ENCODE data around the gene ESR1. TPM values are rescaled to one million over a fixed set of nuclear protein-coding genes. Genes with fewer than 3 reads are reported as not detected.

Gene ESR1
- total RNA-seq, 2 donors from 2014 or later, result 0.16 to 1.3 TPM

DNA sequence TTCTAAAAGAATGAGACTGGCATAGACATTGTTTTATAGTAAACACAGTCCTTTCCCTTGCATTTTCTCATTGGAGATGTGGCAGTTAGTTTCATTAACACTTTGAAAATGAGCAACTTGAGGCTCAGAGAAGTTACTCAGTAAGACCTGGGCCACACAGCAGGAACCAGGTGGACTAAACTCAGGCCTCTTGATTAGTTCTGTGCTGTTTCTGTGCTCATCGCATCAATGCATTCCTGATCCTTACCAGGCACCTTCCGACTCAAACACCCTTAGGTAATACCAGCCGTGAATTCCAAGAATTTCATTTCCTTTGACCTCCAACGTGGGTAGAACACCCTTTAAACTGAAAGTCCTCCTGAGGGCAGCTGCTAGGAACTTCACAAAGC is 362.8 kb downstream of the ESR1 start:
- ATAC-seq (peak in 1 of 2 donors; percentile 1), DNase-seq (ENCODE audit: low spot score in 2 of 2) (no peak)
- Mint-ChIP-seq H3K36me3 (peaks cover 13 to 53% of the 10 kb centered on the region in 2 donors), H3K9me3 (peaks cover 0 to 10% of the 10 kb centered on the region in 2 donors), H3K27ac (peak overlapping the region; percentile 89 to 97)

DNA sequence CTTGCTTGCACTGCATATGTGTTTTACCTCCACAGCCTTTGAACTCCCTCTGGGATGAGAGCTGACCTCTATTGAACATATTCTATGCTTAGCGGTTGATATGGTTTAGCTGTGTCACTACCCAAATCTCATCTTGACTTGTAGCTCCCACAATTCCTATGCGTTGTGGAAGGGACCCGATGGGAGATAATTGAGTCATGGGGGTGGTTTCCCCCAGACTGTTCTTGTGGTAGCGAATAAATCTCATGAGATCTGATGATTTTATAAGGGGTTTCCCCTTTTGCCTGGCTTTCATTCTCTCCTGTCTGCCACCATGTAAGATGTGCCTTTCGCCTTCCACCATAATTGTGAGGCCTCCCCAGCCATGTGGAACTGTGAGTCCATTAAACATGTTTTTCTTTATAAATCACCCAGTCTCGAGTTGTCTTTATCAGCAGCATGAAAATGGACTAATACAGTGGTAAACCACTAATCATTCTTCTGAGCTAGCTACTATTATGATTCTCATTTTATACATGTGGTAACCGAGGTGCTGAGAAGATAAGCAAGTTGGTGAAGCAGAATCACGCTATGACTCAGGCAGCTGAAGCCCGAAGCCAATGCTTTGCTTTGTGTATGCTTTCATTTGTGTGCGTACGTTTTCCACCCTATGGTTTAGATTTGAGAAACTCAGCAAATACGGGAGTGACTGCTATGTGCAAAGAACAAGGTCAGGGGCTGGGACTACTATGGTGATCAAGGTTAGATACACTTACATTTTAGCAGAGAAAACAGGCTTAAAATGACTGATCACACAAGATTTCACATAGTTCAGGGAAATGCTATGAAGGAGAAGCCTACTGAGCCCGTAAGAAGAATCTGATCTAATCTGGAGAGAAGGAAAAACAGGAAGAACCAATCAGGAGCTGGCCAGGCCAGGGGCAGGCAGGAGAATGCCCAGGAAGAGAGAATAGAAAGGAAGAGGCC is 363.5 kb downstream of the ESR1 start:
- H3K27ac Mint-ChIP-seq, result peak overlapping the region; percentile 89 to 97
- peaks cover 0 to 10% of the 10 kb centered on the region in 2 donors for H3K9me3 Mint-ChIP-seq
- peak; percentile 51 to 71 for DNase-seq (ENCODE audit: low spot score in 2 of 2)
- peaks cover 13 to 60% of the 10 kb centered on the region in 2 donors for H3K36me3 Mint-ChIP-seq
- peak; percentile 88 to 95 for ATAC-seq

GRCh38 chr6:152173321-152173720 is 365.8 kb downstream of the ESR1 start:
- peaks cover 0 to 10% of the 10 kb centered on the region in 2 donors for H3K9me3 Mint-ChIP-seq
- DNase-seq (ENCODE audit: low spot score in 2 of 2) (no peak), ATAC-seq (no peak)
- peaks cover 7 to 56% of the 10 kb centered on the region in 2 donors for H3K36me3 Mint-ChIP-seq
- H3K27ac Mint-ChIP-seq, result no peak overlapping the region

- ATAC-seq, result no peak
- Mint-ChIP-seq H3K27ac (no peak overlapping the region), H3K36me3 (peaks cover 5 to 54% of the 10 kb centered on the region in 2 donors), H3K9me3 (peaks cover 0 to 10% of the 10 kb centered on the region in 2 donors)
- DNase-seq (ENCODE audit: low spot score in 2 of 2), result no peak
These were observed 366.5 kb downstream of the ESR1 start for GRCh38 chr6:152173957-152174356.

DNA sequence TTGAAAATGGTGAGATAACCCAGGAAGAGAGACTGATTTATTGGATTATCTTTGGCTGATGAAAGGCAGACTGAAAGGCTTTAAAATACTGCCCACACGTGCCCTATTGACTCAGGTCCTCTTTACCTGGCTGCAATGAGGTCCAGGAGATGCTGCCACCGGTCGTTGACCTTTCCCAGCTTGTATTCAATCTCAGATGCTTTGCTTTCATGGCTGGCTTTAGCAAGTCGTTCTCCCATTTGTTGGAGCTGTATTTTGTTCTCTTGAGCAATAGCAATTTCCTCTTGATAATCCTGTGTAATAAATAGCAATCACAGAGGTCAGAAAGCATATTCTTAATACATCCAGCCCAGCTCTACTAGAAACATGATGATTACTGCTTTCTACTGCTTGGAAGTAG is 368.8 kb downstream of the ESR1 start:
- DNase-seq (ENCODE audit: low spot score in 2 of 2), result no peak
- peaks cover 4 to 52% of the 10 kb centered on the region in 2 donors for H3K36me3 Mint-ChIP-seq
- no peak for ATAC-seq
- H3K9me3 Mint-ChIP-seq, result peaks cover 0 to 3% of the 10 kb centered on the region in 2 donors
- no peak overlapping the region for H3K27ac Mint-ChIP-seq

Data from activated naive CD4-positive, alpha-beta T cell treated with anti-CD3 and anti-CD28 coated beads, Interleukin-2, amount 50 U/mL, for 72 hours (primary cell).